AG09309 (cell line): ENCODE data around the gene UIMC1.
A peak's percentile ranks its signal among the peaks of the same experiment; 100 is the strongest.
"Not testable (repeated sequence)": the region's sequence is repeated elsewhere in the genome, so short reads cannot be mapped to it uniquely, and the experiment has no call there.

Source experiments
- DNase-seq: peaks from one replicate; pipeline ENCODE4 v3.0.0-alpha.2; 2010; ENCODE audit warnings: low read depth
- H3K4me3 ChIP-seq: 2 replicates; pipeline ENCODE4 v1.5.1; 2011; ENCODE audit warnings: mild to moderate bottlenecking, low read depth, low read length, moderate library complexity; ENCODE audit not compliant: control insufficient read depth
- CTCF ChIP-seq: IDR thresholded peaks from 2 replicates; pipeline ENCODE4 v1.5.1; 2011; ENCODE audit warnings: mild to moderate bottlenecking, low read depth, low read length, inconsistent platforms; ENCODE audit not compliant: insufficient read depth, control insufficient read depth; ENCODE audit errors: missing control alignments

The UIMC1 gene

GRCh38 chr5:176985516-176985915 lies 21.1 kb downstream of the UIMC1 start:
- H3K4me3 ChIP-seq, result no peak overlapping the region
- no peak for DNase-seq
- no peak for TF ChIP-seq CTCF

GRCh38 chr5:176984176-176984575 lies 22.4 kb downstream of the UIMC1 start:
- not testable (repeated sequence) for DNase-seq, H3K4me3 ChIP-seq

- H3K4me3 ChIP-seq, DNase-seq: not testable (repeated sequence)
Observed at GRCh38 chr5:176983593-176983992, 23.0 kb downstream of the UIMC1 start.

GRCh38 chr5:176983112-176983511 lies 23.5 kb downstream of the UIMC1 start:
- not testable (repeated sequence) for H3K4me3 ChIP-seq, DNase-seq

- no peak overlapping the region for H3K4me3 ChIP-seq
- TF ChIP-seq CTCF, result no peak
- DNase-seq, result no peak
Observed at GRCh38 chr5:176980818-176981217, 25.8 kb downstream of the UIMC1 start.

- no peak for TF ChIP-seq CTCF
- no peak overlapping the region for H3K4me3 ChIP-seq
- no peak for DNase-seq
Observed at GRCh38 chr5:176979669-176980068, 26.9 kb downstream of the UIMC1 start.

GRCh38 chr5:176965633-176966032 lies 40.9 kb downstream of the UIMC1 start:
- DNase-seq, result no peak
- H3K4me3 ChIP-seq, result no peak overlapping the region
- no peak for TF ChIP-seq CTCF

- DNase-seq, result no peak
- peak; percentile 10 for TF ChIP-seq CTCF
- no peak overlapping the region for H3K4me3 ChIP-seq
Observed at GRCh38 chr5:176959051-176959450, 47.5 kb downstream of the UIMC1 start.
